Heart left ventricle (tissue), 16 donors: ENCODE results near the gene CUTA. TPM values are rescaled to one million over a fixed set of nuclear protein-coding genes. Genes with fewer than 3 reads are reported as not detected.

Experiments used
- ATAC-seq, 4 donors: fragments of 200-7000 bp; cut with Tn5 transposase; one replicate each; pipeline ENCODE4 v1.9.1; 2020 to 2022; ENCODE audit warnings: moderate library complexity in 4 of 4, mild to moderate bottlenecking in 3 of 4, moderate number of reproducible peaks in 1 of 4
- DNase-seq, 5 donors: peaks; one replicate each; pipeline ENCODE4 v3.0.0-alpha.2; 2020
- H3K27ac ChIP-seq, 12 donors: fragments of 200-600 bp; sonication (generic) in 4 of 12; one replicate each; pipeline versions ENCODE4 v1.5.0 to v1.8.0; 2016 to 2022; ENCODE audit warnings: mild to moderate bottlenecking in 2 of 12
- H3K27me3 ChIP-seq, 9 donors: fragments of 200-600 bp; sonication (generic) in 2 of 9; one replicate each; pipeline versions ENCODE4 v1.5.1 to v1.8.0; 2016 to 2022; ENCODE audit warnings: mild to moderate bottlenecking in 3 of 9
- H3K36me3 ChIP-seq, 9 donors: fragments of 200-600 bp; sonication (generic) in 2 of 9; one replicate each; pipeline versions ENCODE4 v1.5.0 to v1.8.0; 2018 to 2022; ENCODE audit warnings: mild to moderate bottlenecking in 2 of 9
- H3K4me1 ChIP-seq, 12 donors: fragments of 200-600 bp; sonication (generic) in 4 of 12; one replicate each; pipeline versions ENCODE4 v1.5.0 to v1.8.0; 2016 to 2022; ENCODE audit warnings: mild to moderate bottlenecking in 3 of 12
- H3K4me3 ChIP-seq, 12 donors: fragments of 200-600 bp; sonication (generic) in 4 of 12; one replicate each; pipeline versions ENCODE4 v1.5.0 to v1.8.0; 2017 to 2022; ENCODE audit warnings: mild to moderate bottlenecking in 9 of 12, moderate library complexity in 4 of 12
- H3K9me3 ChIP-seq, 12 donors: fragments of 200-600 bp; sonication (generic) in 4 of 12; one replicate each; pipeline versions ENCODE4 v1.5.0 to v1.8.0; 2016 to 2022; ENCODE audit warnings: mild to moderate bottlenecking in 1 of 12
- POLR2A ChIP-seq, 2 donors: fragments of 450-650 bp; IDR thresholded peaks; one replicate each; pipeline ENCODE4 v1.6.1; 2017; ENCODE audit warnings: antibody characterized with exemption in 2 of 2, mild to moderate bottlenecking in 2 of 2, moderate library complexity in 2 of 2
- WGBS, 4 donors: extraction: QIAGEN DNeasy Blood & Tissue Kit in 2 of 4; methylation state at CpG; one replicate each; pipeline versions ENCODE4 v1.1.5 to v1.1.7; 2013 to 2018; 5-methylcytosine and 5-hydroxymethylcytosine counted together
- intact Hi-C, 10 donors: fragments of 100-400 bp; cut with DNase I; formaldehyde crosslinking; loops; one replicate each; pipeline versions ENCODE4 v1.11.1 to v1.14.2; 2022
- polyA plus RNA-seq, 2 donors: library from polyadenylated mRNA; stranded (reverse); fragments of 200-250 nt; gene quantifications; one replicate each; pipeline ENCODE4 v1.2.3, GENCODE V29; 2013
- total RNA-seq, 9 donors: library from RNA; depleted of rRNA in 2 of 9; stranded (reverse); fragments of >200 nt in 2 of 9; fragmentation: NEBNext Ultra II Directional in 3 of 9; extraction: Animal tissue kit (Norgen Biotek cat#: 25700) in 3 of 9; gene quantifications; one replicate each; pipeline versions ENCODE4 v1.1.0 to v1.2.4, GENCODE V29; 2016 to 2023
- TF ChIP-seq, protein P1 (sequence below), 12 donors: fragments of 200-600 bp; sonication (generic) in 4 of 12; IDR thresholded peaks; one replicate each; pipeline versions ENCODE4 v1.5.0 to v1.8.0; 2018 to 2022; ENCODE audit warnings: antibody characterized with exemption in 12 of 12, mild to moderate bottlenecking in 5 of 12
- donor health status: ischemic (EF 13 %, LVEDD 7.1; RV severe dilation, severe dysfunction).
- donor health status: healthy with polysubstance abuse.
- donor health status: DM: no; HTN: yes; CAD: no.
- donor health status: DM: no; HTN: no; CAD: no.
- donor health status: ischemic (EF 25% LVEDD 6.9; RV normal size, moderate dysfunction).
- donor health status: ischemic (EF 25% LVEDD 5.7; RV mildly dilated, moderate dysfunction).
- donor health status: healthy.
- donor health status: DM: yes; HTN: yes; CAD: no.
- donor health status: ischemic (EF 35%, LVEDD 5.7; RV mildly dilated, moderate dysfunction).
- donor health status: nonischemic (EF 11% LVEDD 7.7; RV severe dilation, severe dysfunction).
- donor health status: DM: yes; HTN: yes; CAD: no.
- donor health status: PGD.
- donor health status: ischemic (EF 29% LVEDD 5.4; RV normal size, mild dysfunction).
- donor health status: nonischemic (EF 23%, LVEDD 6.1; RV moderate dilation, normal function).

The CUTA gene
- total and polyA plus RNA-seq, 11 donors, result 99.3 to 142 (median 128) TPM

DNA sequence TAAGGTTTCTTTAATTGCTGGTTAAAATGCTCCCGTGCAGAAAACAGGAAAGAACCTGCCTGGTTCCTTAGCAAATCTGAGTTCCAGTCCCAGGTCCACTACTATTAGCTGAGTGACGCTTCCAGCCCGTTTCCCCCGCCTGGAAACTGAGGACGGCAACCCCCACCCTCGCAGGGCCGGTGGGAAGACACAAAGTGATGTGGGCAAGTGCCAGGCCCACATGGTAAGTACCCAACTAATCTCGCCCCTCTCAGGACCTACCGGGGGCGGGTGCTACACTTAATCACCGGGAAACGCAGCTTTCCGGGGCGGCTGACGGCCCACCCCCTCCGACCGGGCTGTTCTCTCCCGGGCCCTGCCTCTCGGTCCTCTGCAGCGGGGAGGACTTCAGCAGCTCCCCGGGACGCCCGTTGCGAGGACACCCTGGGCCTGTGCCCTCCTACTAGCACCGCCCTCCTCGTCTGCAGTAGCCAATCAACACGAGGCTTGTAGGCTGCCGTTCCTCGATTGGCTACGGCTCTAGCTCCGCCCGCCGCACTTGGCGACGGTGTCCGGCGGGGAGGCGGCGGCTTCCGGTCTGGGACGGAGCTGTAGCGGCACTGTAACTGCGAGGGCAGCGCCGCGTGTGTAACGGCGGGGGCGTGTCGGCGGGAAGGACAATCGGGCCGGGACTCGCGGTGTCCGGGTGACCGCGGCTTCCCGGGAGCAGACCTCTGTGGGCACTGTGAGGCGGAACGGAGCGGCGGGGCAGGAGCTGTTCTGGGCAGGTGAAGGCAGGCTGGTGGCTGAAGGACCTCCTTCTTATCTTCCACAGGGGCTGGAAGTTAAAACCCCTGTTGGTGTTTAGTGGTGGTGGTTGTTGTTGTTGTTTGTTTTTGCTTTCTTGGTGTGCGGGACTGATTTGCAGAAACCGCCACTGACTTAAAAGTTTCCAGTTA lies 36.4 kb upstream of the CUTA start, which contains the start of gene ZBTB9:
TSS of gene ZBTB9 (plus strand) at position 568 of the 938 bp plus-strand sequence. CDS start 525 bp downstream, outside the sequence.
- ATAC-seq (peak; percentile 99 to 100 (median 100)), DNase-seq (peak; percentile 96 to 98 (median 97))
- intact Hi-C loops, result loop anchor here in 2 of 10 donors (1.0 to 5.0 kb wide), 3 partner anchors 44 to 118 kb away; partner anchors contain the start of gene KIFC1 (in 1 of the 2)
- H3K9me3 ChIP-seq, result no peaks in the 10 kb centered on the region
- H3K4me1 ChIP-seq, result peaks cover 0 to 39% (median 17%) of the 10 kb centered on the region in 12 donors
- TF ChIP-seq, protein P1, sequence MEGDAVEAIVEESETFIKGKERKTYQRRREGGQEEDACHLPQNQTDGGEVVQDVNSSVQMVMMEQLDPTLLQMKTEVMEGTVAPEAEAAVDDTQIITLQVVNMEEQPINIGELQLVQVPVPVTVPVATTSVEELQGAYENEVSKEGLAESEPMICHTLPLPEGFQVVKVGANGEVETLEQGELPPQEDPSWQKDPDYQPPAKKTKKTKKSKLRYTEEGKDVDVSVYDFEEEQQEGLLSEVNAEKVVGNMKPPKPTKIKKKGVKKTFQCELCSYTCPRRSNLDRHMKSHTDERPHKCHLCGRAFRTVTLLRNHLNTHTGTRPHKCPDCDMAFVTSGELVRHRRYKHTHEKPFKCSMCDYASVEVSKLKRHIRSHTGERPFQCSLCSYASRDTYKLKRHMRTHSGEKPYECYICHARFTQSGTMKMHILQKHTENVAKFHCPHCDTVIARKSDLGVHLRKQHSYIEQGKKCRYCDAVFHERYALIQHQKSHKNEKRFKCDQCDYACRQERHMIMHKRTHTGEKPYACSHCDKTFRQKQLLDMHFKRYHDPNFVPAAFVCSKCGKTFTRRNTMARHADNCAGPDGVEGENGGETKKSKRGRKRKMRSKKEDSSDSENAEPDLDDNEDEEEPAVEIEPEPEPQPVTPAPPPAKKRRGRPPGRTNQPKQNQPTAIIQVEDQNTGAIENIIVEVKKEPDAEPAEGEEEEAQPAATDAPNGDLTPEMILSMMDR (IDR thresholded peaks at IDR 0.05), result no peak
- peak; percentile 83 to 96 for TF ChIP-seq POLR2A (IDR thresholded peaks at IDR 0.05)
- 0 to 1% (median 1%) methylated on average over 24 to 65 of the region's 65 CpGs for WGBS, 4 donors
- H3K27me3 ChIP-seq, result no peaks in the 10 kb centered on the region
- H3K36me3 ChIP-seq, result peaks cover 0 to 22% (median 7%) of the 10 kb centered on the region in 9 donors
- H3K27ac ChIP-seq, result peak within 1 kb of the TSS; percentile 21 to 88 (median 86)
- H3K4me3 ChIP-seq, result peak within 1 kb of the TSS; percentile 71 to 99 (median 88)

DNA sequence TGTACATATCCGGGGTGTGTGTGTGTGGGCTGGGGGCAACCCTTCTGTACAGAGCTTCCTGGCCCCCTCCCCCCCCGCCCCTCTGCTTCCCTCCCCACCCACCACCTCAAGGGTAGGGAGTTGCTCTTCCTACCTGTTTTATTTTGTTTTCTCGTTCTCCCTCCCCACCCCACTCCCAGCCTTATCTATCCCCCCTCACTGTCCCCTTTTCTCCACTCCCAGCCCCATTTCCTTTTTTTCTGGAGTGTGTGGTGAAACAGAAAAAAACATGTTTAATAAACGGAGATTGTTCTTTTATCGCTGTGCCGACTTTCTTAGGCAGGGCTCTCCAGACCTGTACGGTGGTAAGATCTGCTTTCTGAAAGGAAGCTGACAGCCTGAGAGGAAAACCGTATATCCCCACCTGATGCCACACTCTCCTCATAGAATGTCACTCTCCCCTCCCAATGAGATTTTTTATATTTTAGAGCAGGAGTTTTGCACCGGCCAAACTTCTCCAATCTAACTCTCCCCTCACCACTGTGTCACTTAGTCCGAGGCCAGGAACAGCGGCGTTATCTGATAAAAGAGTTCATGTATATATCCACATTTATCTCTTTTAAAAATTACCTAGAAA lies 35.6 kb upstream of the CUTA start:
- Histone ChIP-seq H3K27ac (peak overlapping the region; percentile 21 to 88 (median 86)), H3K27me3 (no peaks in the 10 kb centered on the region), H3K4me1 (peaks cover 0 to 39% (median 17%) of the 10 kb centered on the region in 12 donors), H3K4me3 (peak overlapping the region; percentile 71 to 99 (median 88)), H3K36me3 (peaks cover 0 to 22% (median 10%) of the 10 kb centered on the region in 9 donors), H3K9me3 (no peaks in the 10 kb centered on the region)
- WGBS, 4 donors, result 4 to 6% (median 5%) methylated on average over 12 of the region's 12 CpGs
- ATAC-seq, result no peak
- DNase-seq, result no peak
- no peak for TF ChIP-seq POLR2A (IDR thresholded peaks at IDR 0.05)
- intact Hi-C loops, result loop anchor here in 2 of 10 donors (1.0 to 5.0 kb wide), 3 partner anchors 43 to 119 kb away; partner anchors contain the start of gene KIFC1 (in 1 of the 2)

DNA sequence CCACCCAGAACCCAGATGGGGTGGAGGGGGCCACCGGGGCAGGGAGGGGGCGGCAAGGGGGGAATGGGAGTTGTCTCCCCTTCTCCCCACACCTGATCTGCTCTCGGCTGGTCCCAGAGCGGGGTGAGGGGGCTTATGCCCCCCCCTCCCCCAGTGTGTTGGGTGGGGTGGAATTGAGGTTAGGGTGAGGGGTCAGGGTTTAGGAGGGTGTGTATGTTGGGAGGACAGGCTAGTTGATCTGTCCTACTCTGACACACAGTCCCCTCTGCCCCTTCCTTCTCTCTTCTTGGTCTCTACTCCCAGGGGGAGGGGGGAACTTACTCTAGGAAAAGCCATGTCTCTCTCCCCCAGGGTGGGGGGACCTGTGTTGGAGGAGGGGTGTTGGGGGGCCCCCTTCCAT lies 34.6 kb upstream of the CUTA start:
- Histone ChIP-seq H3K4me1 (peaks cover 0 to 39% (median 17%) of the 10 kb centered on the region in 12 donors), H3K27me3 (no peaks in the 10 kb centered on the region), H3K27ac (peak overlapping the region in 1 of 12 donors; percentile 86), H3K4me3 (no peak overlapping the region), H3K36me3 (peaks cover 0 to 29% (median 17%) of the 10 kb centered on the region in 9 donors), H3K9me3 (no peaks in the 10 kb centered on the region)
- 88 to 94% (median 92%) methylated on average over 2 to 4 of the region's 4 CpGs for WGBS, 4 donors
- TF ChIP-seq, protein P1 (IDR thresholded peaks at IDR 0.05), result no peak
- no peak for TF ChIP-seq POLR2A (IDR thresholded peaks at IDR 0.05)
- DNase-seq (no peak), ATAC-seq (no peak)
- intact Hi-C loops, result loop anchor here in 1 of 10 donors (5.0 kb wide), 1 partner anchor 120 kb away; no protein-coding TSS in a partner anchor

DNA sequence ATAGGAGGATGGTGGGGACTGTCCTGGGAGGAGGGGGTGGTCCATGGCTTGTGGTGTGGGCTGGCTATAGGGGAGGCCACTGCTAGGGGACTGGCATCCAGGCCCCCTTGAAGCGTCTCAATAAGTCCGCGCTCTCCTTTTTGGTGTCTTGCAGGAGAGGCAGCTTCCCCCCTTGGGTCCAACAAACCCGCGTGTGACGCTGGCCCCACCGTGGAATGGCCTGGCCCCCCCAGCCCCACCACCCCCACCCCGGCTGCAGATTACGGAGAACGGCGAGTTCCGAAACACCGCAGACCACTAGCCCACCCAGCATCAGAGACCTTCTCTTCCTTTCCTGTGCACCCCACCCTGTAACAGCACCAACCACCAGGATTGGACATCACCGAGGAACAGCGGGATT lies 33.7 kb upstream of the CUTA start:
- H3K4me3 ChIP-seq, result no peak overlapping the region
- no peaks in the 10 kb centered on the region for H3K9me3 ChIP-seq
- intact Hi-C loops, result loop anchor here in 1 of 10 donors (5.0 kb wide), 1 partner anchor 121 kb away; no protein-coding TSS in a partner anchor
- TF ChIP-seq POLR2A (IDR thresholded peaks at IDR 0.05), result no peak
- TF ChIP-seq, protein P1 (IDR thresholded peaks at IDR 0.05), result no peak
- peaks cover 0 to 31% (median 16%) of the 10 kb centered on the region in 9 donors for H3K36me3 ChIP-seq
- H3K27ac ChIP-seq, result no peak overlapping the region
- H3K27me3 ChIP-seq, result no peaks in the 10 kb centered on the region
- WGBS, 4 donors, result 90 to 96% (median 91%) methylated on average over 6 to 15 of the region's 15 CpGs
- peaks cover 0 to 39% (median 17%) of the 10 kb centered on the region in 12 donors for H3K4me1 ChIP-seq
- ATAC-seq (no peak), DNase-seq (no peak)
